Upper lobe of right lung (tissue), 1 donor: Measurements from ENCODE around the gene NUBP2. TPM values are rescaled to one million over a fixed set of nuclear protein-coding genes. Genes with fewer than 3 reads are reported as not detected.

Experiments
- ATAC-seq: fragments of 200-7000 bp; cut with Tn5 transposase; one replicate; pipeline ENCODE4 v1.9.1; 2020; ENCODE audit warnings: mild to moderate bottlenecking, moderate library complexity
- DNase-seq: peaks from one replicate; pipeline ENCODE4 v3.0.0-alpha.2; 2020
- H3K27ac ChIP-seq: fragments of 200-600 bp; one replicate; pipeline ENCODE4 v1.8.0; 2022
- H3K27me3 ChIP-seq: fragments of 200-600 bp; one replicate; pipeline ENCODE4 v1.8.0; 2022; ENCODE audit warnings: mild to moderate bottlenecking
- H3K36me3 ChIP-seq: fragments of 200-600 bp; one replicate; pipeline ENCODE4 v1.8.0; 2022
- H3K4me1 ChIP-seq: fragments of 200-600 bp; one replicate; pipeline ENCODE4 v1.8.0; 2022
- H3K4me3 ChIP-seq: fragments of 200-600 bp; one replicate; pipeline ENCODE4 v1.8.0; 2022; ENCODE audit warnings: mild to moderate bottlenecking
- H3K9me3 ChIP-seq: fragments of 200-600 bp; one replicate; pipeline ENCODE4 v1.8.0; 2022
- CTCF ChIP-seq: fragments of 200-600 bp; IDR thresholded peaks from one replicate; pipeline ENCODE4 v1.8.0; 2022; ENCODE audit warnings: antibody characterized with exemption
- intact Hi-C: fragments of 100-400 bp; cut with DNase I; formaldehyde crosslinking; loops from one replicate; pipeline ENCODE4 v1.11.0; 2022
- long read RNA-seq: library from polyadenylated mRNA; unstranded; transcript quantifications from one replicate; pipeline ENCODE4 v2.0.0, GENCODE V29; 2021
- total RNA-seq: library from RNA; stranded (reverse); fragmentation: NEBNext Ultra II Directional; extraction: Animal tissue kit (Norgen Biotek cat#: 25700); gene quantifications from one replicate; pipeline ENCODE4 v1.2.1, GENCODE V29; 2021
- donor health status: DM: no; HTN: yes; CAD: no; lungs with severe emphysema.

NUBP2 gene
- 38.9 TPM for total RNA-seq
- long read RNA-seq, transcript NUBP2-211 (5 exons, 2,196 nt), result minor isoform, 5 of 91 reads
- long read RNA-seq, transcript NUBP2-201 (7 exons, 1,413 nt), result major isoform, 59 of 91 reads
- long read RNA-seq, transcript NUBP2-215 (6 exons, 1,173 nt), result minor isoform, 9 of 91 reads
- long read RNA-seq, partial matches to known transcripts, result 6 of 91 reads
- long read RNA-seq, other reads (novel, unspliced or antisense), result 8 of 91 reads

GRCh38 chr16:1782408-1783264, at the start of gene NUBP2, which contains the start of gene SPSB3:
TSS of gene NUBP2 (plus strand) at chr16:1782960. CDS start at chr16:1783021, 61 bp downstream.
TSS of gene SPSB3 (minus strand) at chr16:1782571. CDS start at chr16:1781483, 1,088 bp downstream.
- TF ChIP-seq CTCF, result no peak
- peak; percentile 94 for ATAC-seq
- Histone ChIP-seq H3K4me3 (peak within 1 kb of the TSS; percentile 85), H3K27me3 (no peaks in the 10 kb centered on the region), H3K36me3 (peaks cover 29% of the 10 kb centered on the region), H3K4me1 (peaks cover 17% of the 10 kb centered on the region), H3K9me3 (no peaks in the 10 kb centered on the region), H3K27ac (peak within 1 kb of the TSS; percentile 85)
- intact Hi-C loops, result no loop called here
- peak; percentile 100 for DNase-seq

GRCh38 chr16:1734123-1734522, 48.6 kb upstream of the NUBP2 start:
- intact Hi-C loops, result no loop called here
- TF ChIP-seq CTCF, result no peak
- H3K4me1 ChIP-seq, result no peaks in the 10 kb centered on the region
- H3K27me3 ChIP-seq, result no peaks in the 10 kb centered on the region
- no peaks in the 10 kb centered on the region for H3K9me3 ChIP-seq
- ATAC-seq (peak; percentile 8), DNase-seq (no peak)
- no peak overlapping the region for H3K4me3 ChIP-seq
- H3K36me3 ChIP-seq, result peaks cover 52% of the 10 kb centered on the region
- no peak overlapping the region for H3K27ac ChIP-seq

- no peak for DNase-seq
- ATAC-seq, result peak; percentile 39
- Histone ChIP-seq H3K9me3 (no peaks in the 10 kb centered on the region), H3K36me3 (peaks cover 46% of the 10 kb centered on the region), H3K4me1 (no peaks in the 10 kb centered on the region), H3K27ac (no peak overlapping the region), H3K4me3 (no peak overlapping the region), H3K27me3 (no peaks in the 10 kb centered on the region)
- no peak for TF ChIP-seq CTCF
- intact Hi-C loops, result no loop called here
Measured at GRCh38 chr16:1734816-1735215, 47.9 kb upstream of the NUBP2 start.

- Histone ChIP-seq H3K9me3 (no peaks in the 10 kb centered on the region), H3K27me3 (no peaks in the 10 kb centered on the region), H3K36me3 (peaks cover 29% of the 10 kb centered on the region), H3K4me3 (no peak overlapping the region), H3K4me1 (no peaks in the 10 kb centered on the region), H3K27ac (no peak overlapping the region)
- no peak for DNase-seq
- TF ChIP-seq CTCF, result no peak
- intact Hi-C loops, result no loop called here
- ATAC-seq, result no peak
Measured at GRCh38 chr16:1740234-1740633, 42.5 kb upstream of the NUBP2 start.

GRCh38 chr16:1740781-1741490, 41.8 kb upstream of the NUBP2 start:
- Histone ChIP-seq H3K4me1 (no peaks in the 10 kb centered on the region), H3K36me3 (peaks cover 34% of the 10 kb centered on the region), H3K27ac (no peak overlapping the region), H3K4me3 (no peak overlapping the region), H3K27me3 (no peaks in the 10 kb centered on the region), H3K9me3 (no peaks in the 10 kb centered on the region)
- ATAC-seq (peak; percentile 16), DNase-seq (no peak)
- intact Hi-C loops, result no loop called here
- no peak for TF ChIP-seq CTCF
